Aorta (tissue), 4 donors: ENCODE data around the gene RIMKLB. TPM values are rescaled to one million over a fixed set of nuclear protein-coding genes. Genes with fewer than 3 reads are reported as not detected.

Experiments
- polyA plus RNA-seq, 2 donors: library from polyadenylated mRNA; stranded (reverse); fragments of 200-250 nt; gene quantifications; one replicate each; pipeline ENCODE4 v1.2.3, GENCODE V29; 2013
- total RNA-seq, 2 donors: library from RNA; stranded (reverse); fragmentation: NEBNext Ultra II Directional; extraction: Animal tissue kit (Norgen Biotek cat#: 25700); gene quantifications; one replicate each; pipeline ENCODE4 v1.2.1, GENCODE V29; 2021
- donor health status: healthy with polysubstance abuse.
- donor health status: Bipolar disorder and iron deficiency.
- donor health status: DM: no; HTN: no; CAD: no.
- donor health status: DM: yes; HTN: yes; CAD: no.

The RIMKLB gene
- total and polyA plus RNA-seq, 4 donors, result 42.6 to 117 (median 88.2) TPM

Other genes starting within 250 kb of the RIMKLB start
- gene CLEC6A, start 242.0 kb upstream of the RIMKLB start, total RNA-seq, result not detected
- not detected for gene CLEC6A, start 242.0 kb upstream of the RIMKLB start, polyA plus RNA-seq
- gene CLEC4D, start 184.5 kb upstream of the RIMKLB start, total RNA-seq, result 1 to 10 TPM; 1.4 to 2.0 TPM
- gene CLEC4D, start 184.5 kb upstream of the RIMKLB start, polyA plus RNA-seq, result under 1 TPM in 1 of 2 donors, not detected in 1; 0.10 TPM
- gene CLEC4E, start 157.1 kb upstream of the RIMKLB start, total RNA-seq, result 1 to 10 TPM; 4.2 to 5.6 TPM
- 1 to 10 TPM in 1 of 2 donors, under 1 TPM in 1; 0.74 to 7.9 TPM for gene CLEC4E, start 157.1 kb upstream of the RIMKLB start, polyA plus RNA-seq
- gene AICDA, start 85.1 kb upstream of the RIMKLB start, total RNA-seq, result under 1 TPM in 1 of 2 donors, not detected in 1; 0.39 TPM
- gene AICDA, start 85.1 kb upstream of the RIMKLB start, polyA plus RNA-seq, result 1 to 10 TPM in 1 of 2 donors, under 1 TPM in 1; 0.23 to 1.1 TPM
- gene MFAP5, start 35.2 kb upstream of the RIMKLB start, total RNA-seq, result 100 to 1,000 TPM in 1 of 2 donors, 10 to 100 TPM in 1; 59.7 to 470 TPM
- 10 to 100 TPM in 1 of 2 donors, under 1 TPM in 1; 0.67 to 11.8 TPM for gene MFAP5, start 35.2 kb upstream of the RIMKLB start, polyA plus RNA-seq
- under 1 TPM; 0.06 to 0.27 TPM for gene A2ML1, start 124.6 kb downstream of the RIMKLB start, total RNA-seq
- gene A2ML1, start 124.6 kb downstream of the RIMKLB start, polyA plus RNA-seq, result under 1 TPM; 0.15 to 0.63 TPM
- 10 to 100 TPM; 43.7 to 44.0 TPM for gene PHC1, start 216.5 kb downstream of the RIMKLB start, total RNA-seq
- gene PHC1, start 216.5 kb downstream of the RIMKLB start, polyA plus RNA-seq, result 10 to 100 TPM; 10.5 to 58.3 TPM